DOHH2 (cell line): ENCODE measurements around the gene EPHB1.

Experiments
- H3F3A ChIP-seq: fragments of 200-600 bp; sonication (generic), shearing (Covaris generic); 2 replicates; pipeline ENCODE4 v1.6.0; 2016; ENCODE audit warnings: antibody characterized with exemption, mild to moderate bottlenecking; ENCODE audit not compliant: control insufficient read depth, insufficient read depth
- H3K27ac ChIP-seq: fragments of 200-600 bp; sonication (generic); 2 replicates; pipeline ENCODE4 v1.5.1; 2014; ENCODE audit warnings: low read depth, mild to moderate bottlenecking, low read length, moderate library complexity
- H3K27me3 ChIP-seq: fragments of 200-600 bp; sonication (generic); 2 replicates; pipeline ENCODE4 v1.6.1; 2014; ENCODE audit warnings: mild to moderate bottlenecking, low read length, mixed read lengths; ENCODE audit not compliant: control insufficient read depth
- H3K36me3 ChIP-seq: fragments of 200-600 bp; sonication (generic); 2 replicates; pipeline ENCODE4 v1.6.1; 2014; ENCODE audit warnings: mild to moderate bottlenecking, low read length, moderate library complexity, mixed read lengths; ENCODE audit not compliant: control insufficient read depth
- H3K4me1 ChIP-seq: fragments of 200-600 bp; sonication (generic); 2 replicates; pipeline ENCODE4 v1.6.1; 2014; ENCODE audit warnings: mild to moderate bottlenecking, low read length, mixed read lengths; ENCODE audit not compliant: control insufficient read depth
- H3K4me2 ChIP-seq: fragments of 200-600 bp; sonication (generic); 2 replicates; pipeline ENCODE4 v1.6.0; 2014; ENCODE audit warnings: mild to moderate bottlenecking, low read length, moderate library complexity
- H3K4me3 ChIP-seq: fragments of 200-600 bp; sonication (generic); 2 replicates; pipeline ENCODE4 v1.5.1; 2014; ENCODE audit warnings: mild to moderate bottlenecking, low read length, mixed read lengths
- H3K79me2 ChIP-seq: fragments of 200-600 bp; sonication (generic); 2 replicates; pipeline ENCODE4 v1.6.1; 2014; ENCODE audit warnings: mild to moderate bottlenecking, low read length, mixed read lengths; ENCODE audit not compliant: control insufficient read depth
- H3K9me2 ChIP-seq: fragments of 200-600 bp; sonication (generic); replicated peaks from 2 replicates; pipeline ENCODE4 v1.6.1; 2014; ENCODE audit warnings: mild to moderate bottlenecking, low read length, mixed read lengths; ENCODE audit not compliant: control insufficient read depth
- H3K9me3 ChIP-seq: fragments of 200-600 bp; sonication (generic); 2 replicates; pipeline ENCODE4 v1.6.1; 2014; ENCODE audit warnings: antibody characterized with exemption, low read length, mixed read lengths; ENCODE audit not compliant: control insufficient read depth, insufficient read depth
- H4K20me1 ChIP-seq: fragments of 200-600 bp; sonication (generic); 2 replicates; pipeline ENCODE4 v1.6.0; 2014; ENCODE audit warnings: low read depth, mild to moderate bottlenecking, antibody characterized with exemption, low read length, moderate library complexity; ENCODE audit not compliant: control insufficient read depth, insufficient read depth
- CTCF ChIP-seq: fragments of 200-600 bp; sonication (generic); IDR thresholded peaks from one replicate; pipeline ENCODE4 v1.5.1; 2014; ENCODE audit warnings: antibody characterized with exemption, mild to moderate bottlenecking, low read depth, low read length; ENCODE audit not compliant: poor library complexity, severe bottlenecking
- EZH2phosphoT487 ChIP-seq: fragments of 200-600 bp; sonication (generic); IDR thresholded peaks from 2 replicates; pipeline ENCODE4 v1.6.1; 2017; ENCODE audit warnings: borderline replicate concordance, mild to moderate bottlenecking, antibody characterized with exemption, low read length, moderate library complexity, mixed read lengths

EPHB1 gene

GRCh38 chr3:134956844-134957243, 161.8 kb downstream of the EPHB1 start:
- Histone ChIP-seq H3F3A (no peaks in the 10 kb centered on the region), H3K4me1 (no peaks in the 10 kb centered on the region), H3K36me3 (no peaks in the 10 kb centered on the region), H3K79me2 (no peaks in the 10 kb centered on the region), H3K27me3 (no peaks in the 10 kb centered on the region), H3K4me3 (no peak overlapping the region), H3K9me2 (no peaks in the 10 kb centered on the region), H3K4me2 (no peak overlapping the region), H4K20me1 (no peaks in the 10 kb centered on the region), H3K27ac (no peak overlapping the region), H3K9me3 (no peaks in the 10 kb centered on the region)
- no peak for TF ChIP-seq CTCF
- no peak for TF ChIP-seq EZH2phosphoT487

GRCh38 chr3:134959516-134959915, 164.5 kb downstream of the EPHB1 start:
- H3K4me1 ChIP-seq = no peaks in the 10 kb centered on the region
- no peaks in the 10 kb centered on the region for H3K9me3 ChIP-seq
- no peaks in the 10 kb centered on the region for H4K20me1 ChIP-seq
- H3K4me3 ChIP-seq = no peak overlapping the region
- H3K79me2 ChIP-seq = no peaks in the 10 kb centered on the region
- no peak overlapping the region for H3K4me2 ChIP-seq
- H3F3A ChIP-seq = no peaks in the 10 kb centered on the region
- H3K27ac ChIP-seq = no peak overlapping the region
- TF ChIP-seq EZH2phosphoT487 = no peak
- no peak for TF ChIP-seq CTCF
- no peaks in the 10 kb centered on the region for H3K9me2 ChIP-seq
- no peaks in the 10 kb centered on the region for H3K36me3 ChIP-seq
- H3K27me3 ChIP-seq = no peaks in the 10 kb centered on the region

- Histone ChIP-seq H3K79me2 (no peaks in the 10 kb centered on the region), H3K27ac (no peak overlapping the region), H3K9me2 (no peaks in the 10 kb centered on the region), H4K20me1 (no peaks in the 10 kb centered on the region), H3K4me3 (no peak overlapping the region), H3K4me2 (no peak overlapping the region), H3K9me3 (no peaks in the 10 kb centered on the region), H3F3A (no peaks in the 10 kb centered on the region), H3K4me1 (no peaks in the 10 kb centered on the region), H3K27me3 (no peaks in the 10 kb centered on the region), H3K36me3 (no peaks in the 10 kb centered on the region)
- no peak for TF ChIP-seq CTCF
- TF ChIP-seq EZH2phosphoT487 = no peak
Observed at GRCh38 chr3:134964226-134964625, 169.2 kb downstream of the EPHB1 start.
